ENCODE results near the gene CALN1. TPM values are rescaled to one million over a fixed set of nuclear protein-coding genes. Genes with fewer than 3 reads are reported as not detected.

The CALN1 gene
- total RNA-seq, 1 donor: not detected

Small RNA genes lying within 50 kb of the gene (small RNA-seq; reads per million reads assigned to genes)
- gene AC005011.1 (not detected), gene RNA5SP232 (not detected)

Data from fibroblast of the aortic adventitia (primary cell).